Esophagus squamous epithelium (tissue), 4 donors: ENCODE data around the gene SLC26A2.

ENCODE experiments used
- CTCF ChIP-seq, 6 experiments: fragments of 450-650 bp in 4 of 6; fragments of 200-600 bp in 2 of 6; sonication (generic) in 2 of 6; IDR thresholded peaks; one replicate each; pipeline ENCODE4 v1.5.1; 2016 to 2019; ENCODE audit warnings: antibody characterized with exemption in 6 of 6, mild to moderate bottlenecking in 4 of 6, moderate library complexity in 4 of 6
- POLR2A ChIP-seq, 4 donors: fragments of 450-650 bp; IDR thresholded peaks; one replicate each; pipeline ENCODE4 v1.6.1; 2017; ENCODE audit warnings: antibody characterized with exemption in 4 of 4, mild to moderate bottlenecking in 4 of 4, moderate library complexity in 3 of 4

- TF ChIP-seq CTCF (IDR thresholded peaks at IDR 0.05) (no peak), POLR2A (IDR thresholded peaks at IDR 0.05) (no peak)
These were observed 15.9 kb upstream of the SLC26A2 start, which contains the start of gene PDE6A for GRCh38 chr5:149944666-149945065.
